Breast epithelium (tissue), 4 donors: Measurements from ENCODE around the gene ANKRD34C. TPM values are rescaled to one million over a fixed set of nuclear protein-coding genes. Genes with fewer than 3 reads are reported as not detected.

Experiments
- DNase-seq, 2 donors: peaks; one replicate each; pipeline ENCODE4 v3.0.0-alpha.2; 2019; ENCODE audit warnings: low spot score in 2 of 2
- H3K27ac ChIP-seq, 2 donors: fragments of 200-600 bp; sonication (generic) in 1 of 2; one replicate each; pipeline ENCODE4 v1.5.1; 2016 to 2019; ENCODE audit warnings: mild to moderate bottlenecking in 1 of 2
- H3K27me3 ChIP-seq, 2 donors: fragments of 200-600 bp; sonication (generic) in 1 of 2; one replicate each; pipeline versions ENCODE4 v1.5.1 to v1.6.0; 2017 to 2019; ENCODE audit warnings: control low read depth in 1 of 2, mild to moderate bottlenecking in 1 of 2
- H3K36me3 ChIP-seq: fragments of 200-600 bp; one replicate; pipeline ENCODE4 v1.5.1; 2019
- H3K4me1 ChIP-seq, 2 donors: fragments of 200-600 bp; sonication (generic); one replicate each; pipeline ENCODE4 v1.5.1; 2016 to 2019; ENCODE audit warnings: control low read depth in 1 of 2
- H3K4me3 ChIP-seq, 3 donors: fragments of 200-600 bp; sonication (generic); 1 replicate in 2 of 3; 2 replicates in 1 of 3; pipeline ENCODE4 v1.5.1; 2016 to 2019; ENCODE audit warnings: mild to moderate bottlenecking in 3 of 3, moderate library complexity in 2 of 3
- H3K9me3 ChIP-seq, 2 donors: fragments of 200-600 bp; sonication (generic) in 1 of 2; one replicate each; pipeline ENCODE4 v1.5.1; 2016 to 2019; ENCODE audit warnings: control low read depth in 1 of 2
- POLR2A ChIP-seq: fragments of 450-650 bp; IDR thresholded peaks from one replicate; pipeline ENCODE4 v1.6.1; 2016; ENCODE audit warnings: antibody characterized with exemption, mild to moderate bottlenecking, moderate library complexity
- POLR2AphosphoS5 ChIP-seq, 3 donors: sonication (generic); formaldehyde crosslinking; IDR thresholded peaks; one replicate each; pipeline ENCODE4 v1.6.1; 2017; ENCODE audit warnings: antibody characterized with exemption in 3 of 3
- intact Hi-C: fragments of 100-400 bp; cut with DNase I; formaldehyde crosslinking; loops from one replicate; pipeline ENCODE4 v1.15.1; 2023; ENCODE audit warnings: low total_unique reads
- total RNA-seq, 3 donors: library from RNA; depleted of rRNA; stranded (reverse); fragments of >200 nt; gene quantifications; one replicate each; pipeline ENCODE4 v1.1.0, GENCODE V29; 2016
- TF ChIP-seq, protein P1 (sequence below), 3 donors: fragments of 450-650 bp; IDR thresholded peaks; one replicate each; pipeline ENCODE4 v1.5.1; 2016 to 2017; ENCODE audit warnings: antibody characterized with exemption in 3 of 3, mild to moderate bottlenecking in 3 of 3, moderate library complexity in 3 of 3

Gene ANKRD34C
- total RNA-seq, 3 donors from 2014 or later: not detected

DNA sequence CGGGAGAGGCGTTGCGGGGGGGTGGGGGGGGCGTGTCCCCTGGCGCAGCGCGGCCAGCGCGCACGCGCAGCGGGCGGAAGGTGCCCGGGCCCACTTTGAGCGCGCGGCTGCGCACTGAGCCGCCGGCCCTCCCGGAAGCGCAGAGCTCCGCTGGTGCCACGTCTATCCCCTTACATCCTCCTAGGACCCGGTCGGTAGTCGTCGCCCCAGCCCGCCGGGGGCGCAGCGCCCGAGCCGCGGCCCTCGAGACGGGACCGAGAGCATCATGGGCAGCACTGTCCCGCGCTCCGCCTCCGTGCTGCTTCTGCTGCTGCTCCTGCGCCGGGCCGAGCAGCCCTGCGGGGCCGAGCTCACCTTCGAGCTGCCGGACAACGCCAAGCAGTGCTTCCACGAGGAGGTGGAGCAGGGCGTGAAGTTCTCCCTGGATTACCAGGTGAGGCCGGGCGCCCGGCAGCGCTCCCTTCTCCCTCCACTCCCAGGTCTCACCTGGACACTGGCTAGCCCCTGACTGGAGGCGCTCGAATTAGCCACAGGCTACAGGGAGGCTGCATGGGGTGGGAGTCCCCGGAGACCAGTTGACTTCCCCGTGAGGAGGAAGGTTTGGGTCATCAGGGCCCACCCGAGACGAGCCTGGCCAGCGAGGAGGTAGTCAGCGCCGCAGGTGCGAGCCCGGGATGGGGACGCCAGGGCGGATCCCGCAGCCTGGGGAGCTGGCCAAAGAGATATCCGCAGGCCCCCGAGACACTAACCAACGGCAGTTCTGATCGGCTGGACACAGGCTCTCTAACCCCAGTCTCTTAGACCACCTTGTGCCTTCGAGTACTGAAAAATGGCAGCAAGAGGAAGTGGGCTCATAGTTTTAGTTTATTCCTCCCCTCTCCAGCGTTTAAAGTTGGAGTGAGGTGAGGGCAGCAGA lies 28.7 kb downstream of the ANKRD34C start, which contains the start of gene TMED3:
TMED3 (plus strand) TSS at position 128 of the 916 bp plus-strand sequence; CDS start at position 266, 138 bp downstream.
- Histone ChIP-seq H3K36me3 (no peaks in the 10 kb centered on the region), H3K4me1 (peaks cover 0 to 6% of the 10 kb centered on the region in 2 donors), H3K4me3 (peak within 1 kb of the TSS; percentile 59 to 87 (median 77)), H3K27ac (peak within 1 kb of the TSS; percentile 69 to 73), H3K27me3 (no peaks in the 10 kb centered on the region), H3K9me3 (no peaks in the 10 kb centered on the region)
- TF ChIP-seq, protein P1, sequence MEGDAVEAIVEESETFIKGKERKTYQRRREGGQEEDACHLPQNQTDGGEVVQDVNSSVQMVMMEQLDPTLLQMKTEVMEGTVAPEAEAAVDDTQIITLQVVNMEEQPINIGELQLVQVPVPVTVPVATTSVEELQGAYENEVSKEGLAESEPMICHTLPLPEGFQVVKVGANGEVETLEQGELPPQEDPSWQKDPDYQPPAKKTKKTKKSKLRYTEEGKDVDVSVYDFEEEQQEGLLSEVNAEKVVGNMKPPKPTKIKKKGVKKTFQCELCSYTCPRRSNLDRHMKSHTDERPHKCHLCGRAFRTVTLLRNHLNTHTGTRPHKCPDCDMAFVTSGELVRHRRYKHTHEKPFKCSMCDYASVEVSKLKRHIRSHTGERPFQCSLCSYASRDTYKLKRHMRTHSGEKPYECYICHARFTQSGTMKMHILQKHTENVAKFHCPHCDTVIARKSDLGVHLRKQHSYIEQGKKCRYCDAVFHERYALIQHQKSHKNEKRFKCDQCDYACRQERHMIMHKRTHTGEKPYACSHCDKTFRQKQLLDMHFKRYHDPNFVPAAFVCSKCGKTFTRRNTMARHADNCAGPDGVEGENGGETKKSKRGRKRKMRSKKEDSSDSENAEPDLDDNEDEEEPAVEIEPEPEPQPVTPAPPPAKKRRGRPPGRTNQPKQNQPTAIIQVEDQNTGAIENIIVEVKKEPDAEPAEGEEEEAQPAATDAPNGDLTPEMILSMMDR (IDR thresholded peaks at IDR 0.05): peak in 1 of 3 donors; percentile 17
- TF ChIP-seq POLR2AphosphoS5 (IDR thresholded peaks at IDR 0.05) (no peak), POLR2A (no peak)
- intact Hi-C loops: no loop called here
- peak; percentile 41 to 67 for DNase-seq

DNA sequence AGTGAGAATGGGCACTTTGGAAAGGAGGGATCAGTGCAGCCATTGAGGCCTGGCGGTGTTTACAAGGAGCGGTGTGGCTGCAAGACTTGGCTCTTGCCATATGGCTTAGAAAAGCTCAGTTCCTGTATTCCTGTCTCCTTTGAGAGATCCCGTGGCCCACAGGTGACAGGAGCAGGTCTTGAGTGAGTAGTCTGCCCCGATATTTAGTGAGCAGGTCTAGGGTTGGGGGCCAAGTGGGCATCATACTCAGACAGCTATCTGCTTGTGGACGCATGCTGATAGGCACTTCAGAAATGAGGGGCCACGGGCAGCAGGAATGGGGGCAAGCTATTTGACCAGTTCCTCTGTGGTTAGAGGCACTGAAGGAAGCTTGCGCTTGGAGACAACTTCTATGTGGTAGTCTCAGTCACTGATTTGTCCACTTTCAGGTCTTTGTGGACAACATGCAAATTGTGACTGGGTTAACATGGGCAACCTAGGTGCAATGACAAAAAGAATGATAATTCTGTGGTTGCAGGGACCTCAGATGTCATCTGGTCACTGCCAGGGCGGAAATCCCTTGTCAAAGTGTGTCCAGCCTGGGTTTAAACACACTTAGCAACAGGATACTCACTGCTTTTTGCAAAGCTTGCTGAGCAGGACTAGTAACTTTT lies 29.5 kb downstream of the ANKRD34C start:
- intact Hi-C loops: no loop called here
- no peaks in the 10 kb centered on the region for H3K27me3 ChIP-seq
- H3K27ac ChIP-seq: peak overlapping the region in 1 of 2 donors; percentile 69
- H3K4me1 ChIP-seq: peaks cover 0 to 6% of the 10 kb centered on the region in 2 donors
- DNase-seq: no peak
- no peaks in the 10 kb centered on the region for H3K9me3 ChIP-seq
- TF ChIP-seq, protein P1 (IDR thresholded peaks at IDR 0.05): no peak
- TF ChIP-seq POLR2A (no peak), POLR2AphosphoS5 (IDR thresholded peaks at IDR 0.05) (no peak)
- peak overlapping the region; percentile 59 to 87 (median 77) for H3K4me3 ChIP-seq
- H3K36me3 ChIP-seq: no peaks in the 10 kb centered on the region

DNA sequence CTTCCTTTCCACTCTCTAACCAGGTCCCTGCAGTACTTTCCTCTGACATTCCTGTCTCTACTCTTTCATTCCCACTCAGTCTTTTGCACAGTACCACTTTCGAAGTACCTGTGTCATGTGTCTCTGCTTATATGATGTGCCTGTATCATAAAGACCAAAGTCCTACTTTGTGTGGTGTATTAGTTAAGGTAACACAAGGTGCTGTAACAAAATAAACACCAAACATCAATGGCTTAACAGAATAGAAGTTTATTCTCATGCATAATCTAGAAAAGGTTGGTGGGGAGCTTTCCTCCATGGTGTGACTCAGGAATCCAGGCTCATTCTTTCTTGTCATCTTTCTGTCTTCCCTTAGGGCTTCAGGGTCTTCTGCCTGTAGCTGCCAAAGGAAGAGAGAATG lies 31.7 kb downstream of the ANKRD34C start:
- H3K4me1 ChIP-seq: peaks cover 0 to 6% of the 10 kb centered on the region in 2 donors
- peak overlapping the region; percentile 74 to 87 for H3K27ac ChIP-seq
- TF ChIP-seq POLR2A: no peak
- no peak for TF ChIP-seq POLR2AphosphoS5 (IDR thresholded peaks at IDR 0.05)
- TF ChIP-seq, protein P1 (IDR thresholded peaks at IDR 0.05): no peak
- H3K4me3 ChIP-seq: no peak overlapping the region
- H3K9me3 ChIP-seq: no peaks in the 10 kb centered on the region
- DNase-seq: no peak
- no peaks in the 10 kb centered on the region for H3K36me3 ChIP-seq
- H3K27me3 ChIP-seq: no peaks in the 10 kb centered on the region
- intact Hi-C loops: no loop called here

DNA sequence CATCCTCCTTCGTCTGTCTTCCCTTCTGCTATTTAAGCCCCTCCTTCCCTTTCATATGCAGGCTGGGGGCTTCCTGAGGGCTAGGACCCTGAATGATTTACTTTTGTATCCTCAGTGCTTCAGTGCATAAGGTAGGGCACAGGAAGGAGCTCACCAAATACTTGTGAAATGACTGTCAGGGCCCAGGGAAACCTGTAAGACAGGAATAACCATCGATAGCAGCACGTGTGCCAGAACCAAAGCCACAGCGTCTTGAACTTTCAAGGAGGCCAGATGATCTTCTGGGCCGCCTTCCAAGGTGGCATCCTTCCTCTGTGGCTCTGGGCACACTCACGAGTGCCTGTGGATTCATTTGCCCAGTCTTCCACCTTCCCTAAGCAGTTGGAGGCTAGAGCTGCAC lies 32.3 kb downstream of the ANKRD34C start:
- Histone ChIP-seq H3K27me3 (no peaks in the 10 kb centered on the region), H3K9me3 (no peaks in the 10 kb centered on the region), H3K36me3 (no peaks in the 10 kb centered on the region), H3K27ac (peak overlapping the region; percentile 74 to 87), H3K4me1 (peaks cover 0 to 6% of the 10 kb centered on the region in 2 donors), H3K4me3 (no peak overlapping the region)
- peak; percentile 88 for DNase-seq
- TF ChIP-seq POLR2A (no peak), POLR2AphosphoS5 (IDR thresholded peaks at IDR 0.05) (peak in 2 of 3 donors; percentile 48 to 87)
- intact Hi-C loops: loop anchor here (1.0 kb wide), 1 partner anchor 16 kb away; no protein-coding TSS in a partner anchor

DNA sequence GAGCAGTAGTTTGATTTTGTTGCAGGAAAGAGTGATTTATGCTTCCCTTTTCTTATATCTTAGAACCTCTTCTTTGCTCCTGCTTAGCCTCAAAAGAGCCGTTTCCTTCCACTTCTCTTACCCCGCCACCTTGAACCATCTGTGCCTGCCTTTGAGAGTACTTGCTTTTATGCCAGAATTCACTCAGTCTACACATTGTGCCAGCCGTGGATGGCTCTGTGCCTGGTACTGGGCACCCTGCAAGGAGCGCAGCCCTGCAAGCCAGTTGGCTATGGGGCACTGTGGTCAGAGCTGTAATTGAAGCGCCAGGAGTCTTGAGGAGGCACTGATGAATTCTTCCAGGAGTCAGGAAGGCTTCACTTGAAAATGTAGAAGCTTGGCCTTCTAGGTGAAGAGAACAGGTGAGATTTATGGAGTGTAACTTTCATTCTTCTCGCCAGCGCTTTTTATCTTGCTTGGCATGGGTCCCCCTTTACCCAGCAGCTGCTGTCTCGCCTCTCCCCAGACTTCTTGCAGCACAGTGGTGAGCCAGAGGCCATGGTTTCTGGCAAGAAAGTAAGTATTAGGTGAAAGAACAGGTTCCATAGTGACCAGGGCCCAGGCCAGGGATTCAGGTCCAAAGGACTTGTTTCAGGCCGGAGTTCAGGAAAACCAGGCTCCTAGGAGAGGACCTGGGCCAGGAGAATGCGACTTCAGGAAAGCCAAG lies 33.3 kb downstream of the ANKRD34C start:
- Histone ChIP-seq H3K9me3 (no peaks in the 10 kb centered on the region), H3K27ac (peak overlapping the region; percentile 35 to 87), H3K4me3 (no peak overlapping the region), H3K27me3 (no peaks in the 10 kb centered on the region), H3K36me3 (no peaks in the 10 kb centered on the region), H3K4me1 (peaks cover 0 to 6% of the 10 kb centered on the region in 2 donors)
- TF ChIP-seq, protein P1 (IDR thresholded peaks at IDR 0.05): no peak
- TF ChIP-seq POLR2A: no peak
- TF ChIP-seq POLR2AphosphoS5 (IDR thresholded peaks at IDR 0.05): no peak
- intact Hi-C loops: loop anchor here (1.0 kb wide), 1 partner anchor 16 kb away; no protein-coding TSS in a partner anchor
- DNase-seq: no peak
